NCI-H1105 treated with DMSO at 0.1 percent for 48 hours (cell line): ENCODE data around the gene SLC1A5.
A peak's percentile ranks its signal among the peaks of the same experiment; 100 is the strongest.
"Not testable (repeated sequence)": the region's sequence is repeated elsewhere in the genome, so short reads cannot be mapped to it uniquely, and the experiment has no call there.

Experiments used
- DNase-seq: peaks from one replicate; lab custom pipeline; 2025; lab: John Stamatoyannopoulos, UW

The SLC1A5 gene

DNA sequence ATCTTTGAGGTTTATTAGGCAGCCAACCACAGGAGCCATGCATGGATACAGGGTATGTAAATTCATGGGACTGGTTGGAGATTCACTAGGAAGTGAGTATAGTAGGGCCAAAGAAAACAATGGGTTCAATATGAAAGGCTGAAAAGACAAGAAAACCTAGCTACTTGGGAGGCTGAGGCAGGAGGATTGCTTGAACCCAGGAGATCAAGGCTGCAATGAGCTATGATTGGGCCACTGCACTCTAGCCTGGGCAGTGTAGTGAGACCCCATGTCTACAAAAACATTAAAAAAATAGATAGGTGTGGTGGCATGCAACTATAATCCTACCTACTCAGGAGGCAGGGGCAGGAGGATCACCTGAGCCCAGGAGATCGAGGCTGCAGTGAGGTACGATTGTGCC, 10.3 kb upstream of the SLC1A5 start:
- no peak for DNase-seq

DNA sequence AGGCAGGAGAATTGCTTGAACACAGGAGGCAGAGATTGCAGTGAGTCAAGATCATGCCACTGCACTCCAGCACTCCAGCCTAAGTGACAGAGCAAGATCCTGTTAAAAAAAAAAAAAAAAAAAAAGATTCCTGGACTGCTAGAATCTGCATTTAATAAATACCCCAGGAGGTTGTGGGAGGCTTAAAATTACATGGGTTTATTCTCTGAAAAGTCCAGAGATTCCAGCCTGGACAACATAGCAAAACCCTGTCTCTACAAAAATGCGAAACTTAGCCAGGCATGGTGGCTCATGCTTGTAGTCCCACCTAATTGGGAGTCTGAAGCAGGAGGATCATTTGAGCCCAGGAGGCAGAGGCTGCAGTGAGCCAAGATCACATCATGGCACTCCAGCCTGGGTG, 9.5 kb upstream of the SLC1A5 start:
- no peak for DNase-seq

DNA sequence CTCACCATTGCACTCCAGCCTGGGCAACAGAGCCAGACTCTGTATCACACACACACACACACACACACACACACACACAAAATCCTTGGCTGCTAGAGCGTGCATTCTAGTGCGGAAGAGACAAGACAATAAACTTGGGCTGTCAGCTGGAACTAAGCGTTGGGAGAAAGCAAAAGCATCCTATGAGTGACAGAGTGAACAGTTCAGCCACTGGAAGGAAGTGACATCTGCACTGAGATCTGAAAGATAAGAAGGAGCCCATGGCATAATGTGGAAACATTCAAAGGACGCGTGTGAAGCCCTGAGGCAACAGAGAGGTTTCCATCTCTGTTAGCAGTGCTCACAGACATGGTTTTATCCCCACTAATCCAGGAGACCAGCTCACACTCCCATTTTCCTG, 3.5 kb upstream of the SLC1A5 start:
- DNase-seq: no peak

DNA sequence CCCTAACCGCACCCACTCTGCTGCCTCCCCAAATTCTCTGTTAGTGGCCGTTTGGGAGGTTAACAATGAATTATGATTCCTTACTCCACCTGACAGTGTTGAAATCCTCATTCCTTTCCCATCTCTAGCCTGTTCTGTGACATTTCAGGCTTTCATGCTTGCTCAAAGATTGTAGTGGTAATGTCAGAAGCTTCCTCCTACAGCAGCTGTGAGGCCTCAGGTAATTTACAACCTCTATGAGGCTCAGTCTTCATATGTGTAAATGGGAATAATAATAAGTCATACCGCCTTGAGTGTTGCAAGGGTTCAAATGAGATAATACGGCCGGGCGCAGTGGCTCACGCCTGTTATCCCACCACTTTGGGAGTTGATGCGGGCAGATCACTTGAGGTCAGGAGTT, 977 bp upstream of the SLC1A5 start:
- no peak for DNase-seq

DNA sequence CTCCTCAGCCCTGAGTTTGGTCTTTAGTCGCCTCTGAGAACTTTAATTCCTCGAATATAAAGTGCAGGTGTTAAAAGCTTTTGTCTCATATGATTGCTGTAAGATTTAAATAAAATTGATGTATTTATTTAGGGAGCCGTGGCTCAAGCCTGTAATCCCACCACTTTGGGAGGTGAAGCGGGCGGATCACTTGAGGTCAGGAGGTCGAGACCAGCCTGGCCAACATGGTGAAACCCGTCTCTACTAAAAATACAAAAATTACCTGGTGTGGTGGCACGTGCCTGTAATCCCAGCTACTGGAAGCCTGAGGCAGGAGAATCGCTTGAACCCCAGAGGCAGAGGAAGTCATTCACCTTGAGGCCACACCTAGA, 559 bp upstream of the SLC1A5 start:
- no peak for DNase-seq

DNA sequence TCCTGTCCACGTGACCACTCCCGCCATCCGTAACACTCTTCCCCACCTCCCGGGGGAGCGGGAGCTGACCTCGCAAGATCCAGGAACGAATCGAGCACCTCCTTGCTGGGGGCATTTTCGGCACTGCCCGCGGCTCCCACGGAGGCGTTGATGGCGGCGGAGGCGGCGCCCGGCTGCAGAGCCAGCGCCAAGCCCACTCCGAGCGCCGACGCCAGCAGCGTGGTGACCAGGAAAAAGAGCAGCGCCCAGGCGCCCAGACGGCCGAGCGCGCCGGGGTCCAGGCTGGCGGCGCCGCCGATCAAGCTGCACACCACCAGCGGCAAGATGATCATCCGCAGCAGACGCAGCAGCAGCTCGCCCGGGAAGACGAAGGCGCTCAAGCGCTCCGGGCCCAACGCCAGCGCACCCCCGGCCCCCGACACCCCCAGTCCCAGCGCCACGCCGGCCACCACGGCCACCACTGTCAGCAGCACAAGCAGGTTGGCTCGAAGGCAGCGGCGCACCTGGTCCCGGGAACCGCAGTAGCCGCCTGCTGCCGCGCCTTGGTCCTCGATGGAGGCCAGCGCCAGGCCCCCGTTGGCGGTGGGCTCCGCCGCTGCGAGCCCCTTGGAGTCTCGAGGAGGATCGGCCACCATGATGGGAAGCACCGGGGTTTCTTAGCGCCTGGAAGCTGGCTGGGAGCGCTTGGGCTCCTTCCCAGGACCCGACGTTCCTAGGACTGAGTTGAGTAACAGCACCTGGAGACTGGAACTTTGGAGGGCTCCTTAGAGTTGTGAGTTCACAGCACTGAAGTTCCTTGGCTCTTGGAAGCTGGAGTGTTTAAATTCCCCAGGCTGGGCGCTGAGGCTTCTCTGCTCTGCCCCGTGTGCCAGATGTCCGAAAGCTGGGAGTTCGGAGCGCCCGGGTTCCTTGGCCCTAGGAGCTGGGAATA, 798 bp downstream of the SLC1A5 start:
- peak; percentile 45 for DNase-seq

DNA sequence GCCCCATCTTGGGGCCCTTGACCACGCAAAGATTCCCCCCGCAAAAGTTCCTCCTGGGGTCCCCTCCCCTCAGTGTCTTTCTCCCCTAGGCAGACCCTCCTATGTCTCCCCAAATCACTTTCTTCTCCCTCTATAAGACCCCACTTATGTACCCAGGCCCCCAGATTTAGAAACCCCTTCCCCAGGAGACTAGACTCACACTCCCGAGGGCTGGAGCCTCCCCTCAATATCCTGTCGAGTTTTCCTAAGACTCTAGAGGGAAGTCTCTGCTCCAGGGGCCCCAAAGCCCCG, 1.4 kb downstream of the SLC1A5 start:
- no peak for DNase-seq

DNA sequence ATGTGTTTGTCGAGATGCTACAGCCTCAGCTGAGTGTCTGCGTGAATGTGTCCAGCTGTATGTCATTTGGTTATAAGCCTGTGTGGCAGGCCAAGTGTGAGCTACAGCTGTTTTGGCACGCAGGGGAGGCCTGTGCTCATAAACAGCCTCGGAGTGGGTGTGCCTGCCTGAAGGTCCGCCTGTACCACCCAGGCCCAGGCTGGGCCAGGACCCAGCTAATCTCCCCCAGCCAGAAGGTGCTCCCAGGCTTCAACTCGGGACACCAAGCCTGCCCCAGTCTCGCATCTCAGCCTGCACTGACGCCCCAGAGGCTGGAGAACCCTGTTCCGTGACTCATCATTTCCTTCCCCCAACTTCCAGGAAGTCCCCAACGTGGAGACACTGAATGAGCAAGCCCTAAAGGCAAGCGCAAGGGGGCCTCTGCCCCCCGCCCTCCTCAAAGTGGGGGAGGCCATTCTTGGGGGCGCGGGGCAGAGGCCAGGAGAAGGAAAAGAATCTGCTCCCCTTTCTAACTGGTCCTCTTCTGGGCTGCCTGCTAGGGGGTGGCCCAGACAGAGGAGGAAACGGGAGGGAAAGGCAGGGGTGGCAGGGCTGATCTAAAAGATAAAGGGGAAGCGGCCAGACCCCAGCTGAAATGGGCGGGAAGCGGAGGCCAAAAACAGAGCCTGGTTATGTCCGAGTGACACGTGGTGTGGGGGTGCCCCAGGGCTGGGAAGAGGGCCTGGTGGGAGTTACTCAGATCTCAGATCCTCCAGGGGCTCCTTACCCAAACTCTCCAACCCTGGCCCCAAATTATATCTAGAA, 2.0 kb downstream of the SLC1A5 start:
- DNase-seq: no peak

DNA sequence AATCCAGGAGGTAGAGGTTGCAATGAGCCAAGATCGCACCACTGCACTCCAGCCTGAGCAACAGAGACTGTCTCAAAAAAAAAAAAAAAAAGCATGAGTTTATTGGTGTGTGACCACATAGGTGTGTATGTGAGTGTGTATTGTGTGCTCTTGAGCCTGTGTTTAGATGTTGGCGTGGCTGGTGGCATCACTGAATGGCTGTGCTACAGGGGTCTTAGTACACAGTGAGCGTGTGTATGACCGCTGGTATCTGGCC, 2.5 kb downstream of the SLC1A5 start:
- DNase-seq: no peak

DNA sequence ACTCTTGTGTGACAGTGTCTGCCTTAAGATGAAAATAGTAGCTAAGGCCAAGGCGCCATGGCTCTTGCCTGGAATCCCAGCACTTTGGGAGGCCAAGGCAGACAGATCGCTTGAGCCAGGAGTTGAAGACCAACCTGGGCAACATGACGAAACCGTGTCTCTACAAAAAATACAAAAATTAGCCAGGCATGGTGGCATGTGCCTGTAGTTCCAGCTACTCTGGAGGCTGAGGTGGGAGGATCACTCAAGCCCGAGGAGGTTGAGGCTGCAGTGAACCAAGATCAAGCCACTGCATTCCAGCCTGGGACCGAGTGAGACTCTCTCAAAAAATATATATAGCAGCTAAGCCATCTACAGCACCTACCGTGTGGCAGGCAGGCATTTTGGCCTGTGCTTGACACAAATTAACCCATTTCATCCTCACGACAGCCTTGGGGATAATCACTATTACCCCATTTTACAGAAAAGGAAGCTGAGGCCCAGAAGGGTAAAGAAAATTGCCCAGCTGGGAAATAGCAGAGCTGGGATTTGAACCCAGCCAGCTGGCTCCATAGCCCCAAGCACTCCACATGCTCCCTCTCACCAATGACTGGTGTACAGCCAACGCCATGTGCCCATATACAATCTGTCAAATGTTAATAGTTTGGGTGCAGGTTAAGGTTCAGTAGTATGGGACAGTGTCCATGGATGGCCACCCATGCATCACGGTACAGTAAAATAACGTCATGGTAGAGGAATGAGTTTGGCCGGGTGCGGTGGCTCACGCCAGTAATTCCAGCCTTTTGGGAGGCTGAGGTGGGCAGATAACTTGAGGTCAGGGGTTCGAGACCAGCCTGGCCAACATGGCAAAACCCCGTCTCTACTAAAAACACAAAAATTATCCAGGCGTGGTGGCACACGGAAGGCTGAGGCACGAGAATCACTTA, 3.1 kb downstream of the SLC1A5 start:
- no peak for DNase-seq

DNA sequence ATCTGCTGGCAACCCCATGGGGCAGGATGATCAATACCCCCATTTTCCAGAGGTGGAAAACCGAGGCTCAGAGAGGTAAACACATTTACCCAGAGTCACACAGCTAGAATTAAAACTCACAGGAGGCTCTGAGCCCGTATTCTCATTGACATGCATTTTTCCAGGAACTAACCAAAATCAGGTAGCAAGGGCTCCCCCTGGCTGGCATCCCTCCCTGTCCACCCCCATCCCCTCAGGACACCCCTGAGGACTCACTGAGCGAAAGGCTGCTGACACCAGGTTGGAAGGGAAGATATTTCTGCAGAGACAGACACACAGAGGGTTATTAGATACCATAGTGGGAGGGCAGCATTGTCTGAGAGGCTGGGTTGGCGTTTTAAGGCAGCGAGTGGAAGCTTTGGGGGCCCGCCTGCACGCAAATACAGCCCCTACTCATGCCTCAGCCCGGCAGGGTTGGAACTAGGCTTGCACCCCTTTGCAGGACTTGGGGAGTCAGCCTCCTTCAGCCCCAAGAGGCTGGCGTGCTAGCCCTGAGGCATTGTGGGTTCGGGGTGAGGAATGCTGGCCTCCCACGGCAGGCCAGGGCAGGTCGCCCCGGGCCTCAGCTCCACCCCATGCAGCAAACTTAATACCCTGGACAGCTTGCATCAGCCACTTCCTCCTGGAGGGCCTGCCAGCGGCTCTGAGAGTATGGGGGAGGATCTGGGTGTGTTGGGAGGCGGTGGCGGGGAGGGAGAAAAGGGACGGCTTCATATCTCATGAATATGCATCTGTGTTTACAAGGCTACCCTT, 3.9 kb downstream of the SLC1A5 start:
- DNase-seq: peak; percentile 3

DNA sequence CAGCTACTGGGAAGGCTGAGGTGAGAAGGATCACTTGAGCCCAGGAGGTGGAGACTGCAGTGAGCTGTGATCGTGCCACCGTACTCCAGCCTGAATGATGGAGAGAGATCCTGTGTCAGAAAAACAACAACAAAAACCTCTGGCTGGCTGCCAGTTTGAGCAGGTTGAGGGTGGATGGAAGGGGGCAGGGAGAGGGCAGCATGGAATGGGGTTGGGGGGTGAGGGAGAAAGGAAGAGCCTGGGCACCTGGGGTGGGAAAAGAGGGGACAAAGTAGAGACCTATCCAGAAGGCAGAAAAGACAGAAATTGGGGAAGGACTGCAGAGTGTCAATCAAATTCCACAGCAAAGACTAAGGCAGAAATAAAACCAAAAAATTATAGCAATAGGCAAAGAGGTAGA, 4.7 kb downstream of the SLC1A5 start:
- peak; percentile 81 for DNase-seq

DNA sequence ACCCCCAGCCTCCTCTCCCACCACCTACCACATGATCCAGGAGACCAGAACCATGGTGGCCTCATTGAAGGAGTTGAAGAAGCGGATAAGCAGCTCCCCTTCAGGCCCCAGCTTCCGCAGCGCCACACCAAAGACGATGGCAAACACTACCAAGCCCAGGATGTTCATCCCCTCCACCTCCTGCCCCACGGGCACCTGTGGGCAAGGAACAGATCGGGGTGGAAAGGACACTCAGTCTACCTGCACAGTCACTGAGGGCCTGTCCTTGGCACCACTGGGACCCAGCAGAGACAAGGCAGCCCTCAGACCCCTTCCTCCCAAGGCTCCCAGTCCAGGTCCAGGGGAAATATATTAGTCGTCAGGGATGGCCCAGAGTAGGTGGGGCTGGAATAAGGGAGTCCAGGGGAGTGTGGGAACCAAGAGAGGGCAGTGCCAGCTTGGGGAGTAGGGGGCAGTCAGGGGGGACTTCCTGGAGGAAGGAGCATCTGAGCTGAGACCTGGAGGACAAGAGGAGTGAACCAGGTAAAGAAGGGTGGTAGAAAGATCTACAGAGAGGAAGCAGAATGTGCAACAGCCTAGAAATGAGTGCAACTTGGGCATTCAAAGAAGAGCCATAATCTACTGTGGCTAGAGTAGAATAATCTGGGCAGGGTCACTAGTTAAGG, 5.9 kb downstream of the SLC1A5 start:
- DNase-seq: no peak

DNA sequence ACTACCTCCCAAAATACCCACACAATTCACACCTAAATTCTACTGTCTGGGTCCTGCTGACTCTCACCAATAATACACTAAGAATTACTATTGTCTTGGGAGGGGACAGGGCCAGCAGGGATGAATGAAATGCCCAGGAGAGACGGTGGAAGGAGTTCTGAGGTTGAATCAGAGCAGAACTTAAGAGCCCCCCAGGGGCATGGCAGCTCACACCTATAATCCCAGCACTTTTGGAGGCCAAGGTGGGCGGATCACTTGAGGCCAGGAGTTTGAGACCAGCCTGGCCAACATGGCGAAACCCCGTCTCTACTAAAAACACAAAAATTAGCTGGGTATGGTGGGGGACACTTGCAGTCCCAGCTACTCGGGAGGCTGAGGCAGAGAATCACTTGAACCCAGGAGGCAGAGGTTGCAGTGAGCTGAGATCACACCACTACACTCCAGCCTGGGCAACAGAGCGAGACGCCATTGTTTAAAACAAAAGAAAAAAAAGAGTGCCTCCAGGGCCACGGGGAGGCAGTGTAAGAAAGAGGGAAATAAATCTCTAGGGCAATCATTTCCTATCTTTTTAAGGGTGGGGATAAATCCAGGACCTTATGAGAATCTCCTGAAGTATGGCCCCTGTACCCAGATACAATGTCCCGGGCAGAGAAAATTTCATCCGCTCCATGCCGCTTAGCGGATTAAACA, 10.3 kb downstream of the SLC1A5 start:
- DNase-seq: not testable (repeated sequence)

DNA sequence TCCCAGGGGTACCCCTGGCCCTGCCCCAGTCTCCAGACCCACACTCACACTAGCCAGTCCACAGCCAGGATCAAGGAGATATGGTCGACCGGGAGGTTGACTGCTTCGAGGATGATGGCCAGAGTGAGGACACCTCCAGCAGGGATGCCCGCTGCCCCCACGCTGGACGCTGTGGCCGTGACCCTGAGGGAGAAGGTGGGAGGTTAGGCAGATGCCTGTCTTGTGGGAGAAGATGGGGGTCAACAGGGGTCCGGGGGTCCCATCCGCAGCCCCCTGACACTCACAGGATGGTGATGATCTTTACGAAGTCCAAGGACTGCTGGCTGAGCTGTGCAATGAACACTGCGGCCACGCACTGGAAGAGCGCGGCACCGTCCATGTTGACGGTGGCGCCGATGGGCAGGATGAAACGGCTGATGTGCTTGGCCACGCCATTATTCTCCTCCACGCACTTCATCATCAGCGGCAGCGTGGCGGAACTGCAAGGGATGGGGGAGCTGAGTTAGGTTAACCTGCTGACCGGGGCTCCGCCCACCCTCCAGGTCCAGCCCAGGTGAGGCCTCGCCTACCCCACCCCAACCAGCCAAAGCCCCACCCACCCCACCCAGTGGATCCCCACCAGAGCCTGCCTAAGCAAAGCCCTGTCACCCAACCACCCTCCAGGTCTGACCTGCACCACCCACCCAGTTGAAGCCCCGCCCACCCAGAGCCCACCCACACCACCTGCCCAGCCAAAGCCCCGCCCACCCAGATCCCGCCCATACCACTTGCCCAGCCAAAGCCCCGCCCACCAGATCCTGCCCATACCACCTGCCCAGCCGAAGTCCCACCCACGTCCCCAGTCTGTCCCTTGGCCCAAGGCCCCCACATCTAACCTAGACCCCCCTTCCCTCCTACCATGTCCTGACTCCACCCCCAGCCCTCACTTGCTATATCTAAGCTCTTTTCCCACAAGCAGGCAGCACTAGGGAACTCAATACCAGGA, 11.2 kb downstream of the SLC1A5 start:
- DNase-seq: no peak

DNA sequence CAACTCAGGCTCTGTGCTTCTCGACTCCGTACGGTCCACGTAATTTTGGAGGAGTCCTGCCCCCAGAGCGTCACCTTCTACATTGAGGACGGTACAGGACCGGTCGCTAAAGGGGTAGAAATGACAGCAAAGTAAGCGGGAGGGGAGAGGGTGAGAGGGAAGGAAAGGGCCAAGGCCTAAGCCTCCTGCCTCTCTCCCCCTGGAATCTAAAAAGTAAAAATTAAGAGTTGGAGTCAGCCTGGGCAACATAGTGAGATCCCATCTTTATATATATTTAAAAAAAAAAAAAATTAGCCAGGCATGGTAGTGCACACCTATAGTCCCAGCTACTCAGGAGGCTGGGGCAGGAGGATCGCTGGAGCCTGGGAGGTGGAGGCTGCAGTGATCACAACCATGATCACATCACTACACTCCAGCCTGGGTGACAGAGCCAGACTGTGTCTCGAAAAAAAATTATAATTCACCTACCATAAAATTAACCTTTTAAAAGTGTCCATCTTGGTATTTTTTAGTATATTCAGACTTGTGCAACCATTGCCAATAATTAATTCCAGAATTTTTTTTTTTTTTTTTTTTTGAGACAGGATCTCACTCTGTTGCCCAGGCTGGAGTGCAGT, 12.6 kb downstream of the SLC1A5 start:
- DNase-seq: no peak

DNA sequence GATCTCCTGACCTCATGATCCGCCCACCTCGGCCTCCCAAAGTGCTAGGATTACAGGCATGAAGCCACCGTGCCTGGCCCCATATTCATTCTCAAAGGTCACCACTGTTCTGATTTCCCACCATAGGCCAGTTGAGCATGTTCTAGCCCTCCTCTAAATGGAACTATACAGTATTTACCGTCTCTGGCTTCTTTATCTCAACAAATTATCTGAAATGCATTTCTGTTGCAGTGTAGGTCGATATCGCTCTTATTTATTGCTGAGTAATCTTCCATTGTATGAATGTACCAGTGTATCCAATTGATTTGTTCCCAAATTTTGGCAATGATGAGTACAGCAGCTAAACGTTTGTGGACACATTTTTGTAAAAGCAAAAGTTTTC, 15.4 kb downstream of the SLC1A5 start:
- no peak for DNase-seq

DNA sequence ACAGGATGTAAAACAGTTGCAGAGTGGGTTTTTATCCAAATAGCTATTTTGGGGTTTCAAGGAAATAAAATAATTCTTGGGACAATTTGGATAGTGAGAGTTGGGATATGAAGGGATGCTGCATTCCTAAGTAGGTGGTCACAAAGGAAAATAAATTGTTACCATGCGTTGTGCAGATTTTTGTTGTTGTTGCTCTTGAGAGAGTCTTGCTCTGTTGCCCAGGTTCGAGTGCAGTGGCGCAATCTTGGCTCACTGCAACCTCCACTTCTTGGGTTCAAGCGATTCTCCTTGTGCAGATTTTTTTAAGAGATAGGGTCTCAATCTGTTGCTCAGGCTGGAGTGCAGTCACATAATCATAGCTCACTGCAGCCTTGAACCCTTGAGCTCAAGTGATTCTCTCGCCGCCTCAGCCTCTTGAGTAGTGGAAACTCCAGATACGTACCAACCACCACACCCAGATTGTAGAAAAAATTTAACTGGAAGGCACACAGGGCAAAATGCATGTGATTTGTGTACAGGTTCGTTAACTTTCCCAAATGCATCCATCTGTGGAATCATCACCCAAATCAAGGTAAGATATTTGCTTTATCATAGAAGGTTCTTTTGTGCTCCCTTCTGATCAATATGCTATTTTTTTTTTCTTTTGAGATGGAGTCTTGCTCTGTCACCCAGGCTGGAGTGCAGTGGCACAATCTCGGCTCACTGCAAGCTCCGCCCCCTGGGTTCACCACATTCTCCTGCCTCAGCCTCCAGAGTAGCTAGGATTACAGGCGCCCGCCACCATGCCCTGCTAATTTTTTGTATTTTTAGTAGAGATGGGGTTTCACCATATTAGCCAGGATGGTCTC, 16.0 kb downstream of the SLC1A5 start:
- DNase-seq: no peak
